Esophagus squamous epithelium (tissue), 4 donors: ENCODE measurements around the gene TAPBPL.

ENCODE experiments used
- CTCF ChIP-seq, 6 experiments: fragments of 450-650 bp in 4 of 6; fragments of 200-600 bp in 2 of 6; sonication (generic) in 2 of 6; IDR thresholded peaks; one replicate each; pipeline ENCODE4 v1.5.1; 2016 to 2019; ENCODE audit warnings: antibody characterized with exemption in 6 of 6, mild to moderate bottlenecking in 4 of 6, moderate library complexity in 4 of 6
- POLR2A ChIP-seq, 4 donors: fragments of 450-650 bp; IDR thresholded peaks; one replicate each; pipeline ENCODE4 v1.6.1; 2017; ENCODE audit warnings: antibody characterized with exemption in 4 of 4, mild to moderate bottlenecking in 4 of 4, moderate library complexity in 3 of 4

DNA sequence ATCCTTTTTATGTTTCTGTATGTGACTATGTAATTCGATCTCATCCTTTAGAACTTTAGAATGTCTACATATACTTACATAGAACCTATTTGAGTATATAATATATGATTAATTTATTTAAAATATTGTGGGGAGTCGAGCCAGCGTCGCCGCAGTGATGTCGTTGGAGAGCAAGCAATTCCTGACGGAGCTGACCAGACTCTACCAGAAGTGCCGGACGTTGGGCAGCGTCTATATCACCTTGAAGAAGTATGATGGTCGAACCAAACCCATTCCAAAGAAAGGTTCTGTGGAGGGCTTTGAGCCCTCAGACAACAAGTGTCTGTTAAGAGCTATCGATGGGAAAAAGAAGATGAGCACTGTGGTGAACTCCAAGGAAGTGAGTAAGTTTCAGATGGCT, 13.5 kb upstream of the TAPBPL start:
- TF ChIP-seq POLR2A (IDR thresholded peaks at IDR 0.05): no peak
- no peak for TF ChIP-seq CTCF (IDR thresholded peaks at IDR 0.05)
